Fibroblast of villous mesenchyme (primary cell): Measurements from ENCODE around the gene SULT4A1. TPM values are rescaled to one million over a fixed set of nuclear protein-coding genes. Genes with fewer than 3 reads are reported as not detected.
"Not testable (repeated sequence)": the region's sequence is repeated elsewhere in the genome, so short reads cannot be mapped to it uniquely, and the experiment has no call there.

Experiments
- DNase-seq: peaks from one replicate; pipeline ENCODE4 v3.0.0-alpha.2; 2010; ENCODE audit warnings: low read depth
- H3K4me3 ChIP-seq: 2 replicates; pipeline ENCODE4 v1.5.1; 2011; ENCODE audit warnings: low read depth, mild to moderate bottlenecking, low read length
- CTCF ChIP-seq: IDR thresholded peaks from 2 replicates; pipeline ENCODE4 v1.5.1; 2012; ENCODE audit warnings: low read depth, mild to moderate bottlenecking, low read length; ENCODE audit not compliant: insufficient read depth
- total RNA-seq: library from RNA; depleted of rRNA; stranded (reverse); fragments of >200 nt; gene quantifications from 2 replicates; pipeline ENCODE4 v1.2.3, GENCODE V29; 2012

SULT4A1 gene
- total RNA-seq = not detected in 2 replicates

- no peak for TF ChIP-seq CTCF
- no peak for DNase-seq
- H3K4me3 ChIP-seq = no peak within 1 kb of the TSS
Observed at GRCh38 chr22:43862074-43862881, at the start of gene SULT4A1. Gene SULT4A1 (minus strand): TSS chr22:43862513. CDS start chr22:43862382, 131 bp downstream.

GRCh38 chr22:43911351-43911750, 49.0 kb upstream of the SULT4A1 start:
- no peak overlapping the region for H3K4me3 ChIP-seq
- no peak for TF ChIP-seq CTCF
- no peak for DNase-seq

- no peak overlapping the region for H3K4me3 ChIP-seq
- no peak for DNase-seq
- TF ChIP-seq CTCF = no peak
Observed at GRCh38 chr22:43910178-43910695, 47.9 kb upstream of the SULT4A1 start.

- no peak for TF ChIP-seq CTCF
- DNase-seq = no peak
- no peak overlapping the region for H3K4me3 ChIP-seq
Observed at GRCh38 chr22:43909708-43910107, 47.4 kb upstream of the SULT4A1 start.

GRCh38 chr22:43905681-43906080, 43.4 kb upstream of the SULT4A1 start:
- H3K4me3 ChIP-seq = no peak overlapping the region
- DNase-seq = no peak
- no peak for TF ChIP-seq CTCF

- TF ChIP-seq CTCF = peak; percentile 42
- DNase-seq, H3K4me3 ChIP-seq: not testable (repeated sequence)
Observed at GRCh38 chr22:43904412-43904811, 42.1 kb upstream of the SULT4A1 start.

GRCh38 chr22:43903033-43903432, 40.7 kb upstream of the SULT4A1 start:
- not testable (repeated sequence) for H3K4me3 ChIP-seq, DNase-seq
